Fibroblast of gingiva (primary cell): ENCODE results near the gene TET3.

Source experiments
- DNase-seq: peaks from one replicate; pipeline ENCODE4 v3.0.0-alpha.2; 2011; ENCODE audit warnings: low read depth

TET3 gene

DNA sequence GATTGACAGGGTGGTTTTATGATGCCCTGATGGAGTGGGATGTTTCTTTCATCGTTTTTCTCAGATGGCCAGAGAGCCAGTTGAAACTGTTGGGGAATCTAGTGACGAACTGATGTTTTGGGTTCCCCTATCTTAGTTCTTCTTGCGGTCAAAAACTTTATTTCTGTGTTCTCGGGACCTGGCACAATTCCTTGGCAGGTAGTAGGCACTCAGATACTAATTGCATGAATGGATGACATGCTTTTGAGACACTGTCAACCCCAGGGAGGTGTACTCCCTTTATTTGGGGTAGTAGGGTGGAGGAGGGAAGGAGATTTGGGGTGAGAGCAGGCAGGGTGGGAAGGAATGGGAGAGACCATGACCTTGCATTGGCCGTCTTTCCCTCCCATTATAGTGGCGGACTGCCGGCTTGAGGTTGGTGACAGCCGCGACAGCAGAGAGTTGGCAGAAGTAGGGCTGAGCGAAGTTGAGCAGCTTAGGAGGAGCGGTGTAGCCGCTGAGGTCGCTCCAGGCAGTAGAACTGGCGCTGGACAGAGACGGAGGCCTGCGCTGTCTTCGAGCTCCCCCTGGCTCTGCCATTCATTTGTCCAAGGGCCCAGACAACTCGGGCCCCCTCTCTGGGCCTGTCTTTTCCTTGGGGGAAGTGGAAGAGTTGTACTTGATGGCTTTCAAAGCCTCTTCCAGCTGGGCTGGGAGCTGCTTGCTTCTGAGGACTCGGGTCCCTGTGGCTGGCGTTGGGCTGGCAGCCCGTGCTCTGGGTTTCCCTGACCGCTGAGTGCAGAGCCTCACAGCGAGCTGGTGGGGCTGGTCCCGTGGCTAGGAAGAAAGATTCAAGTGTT, 2.6 kb downstream of the TET3 start:
- peak; percentile 46 for DNase-seq

DNA sequence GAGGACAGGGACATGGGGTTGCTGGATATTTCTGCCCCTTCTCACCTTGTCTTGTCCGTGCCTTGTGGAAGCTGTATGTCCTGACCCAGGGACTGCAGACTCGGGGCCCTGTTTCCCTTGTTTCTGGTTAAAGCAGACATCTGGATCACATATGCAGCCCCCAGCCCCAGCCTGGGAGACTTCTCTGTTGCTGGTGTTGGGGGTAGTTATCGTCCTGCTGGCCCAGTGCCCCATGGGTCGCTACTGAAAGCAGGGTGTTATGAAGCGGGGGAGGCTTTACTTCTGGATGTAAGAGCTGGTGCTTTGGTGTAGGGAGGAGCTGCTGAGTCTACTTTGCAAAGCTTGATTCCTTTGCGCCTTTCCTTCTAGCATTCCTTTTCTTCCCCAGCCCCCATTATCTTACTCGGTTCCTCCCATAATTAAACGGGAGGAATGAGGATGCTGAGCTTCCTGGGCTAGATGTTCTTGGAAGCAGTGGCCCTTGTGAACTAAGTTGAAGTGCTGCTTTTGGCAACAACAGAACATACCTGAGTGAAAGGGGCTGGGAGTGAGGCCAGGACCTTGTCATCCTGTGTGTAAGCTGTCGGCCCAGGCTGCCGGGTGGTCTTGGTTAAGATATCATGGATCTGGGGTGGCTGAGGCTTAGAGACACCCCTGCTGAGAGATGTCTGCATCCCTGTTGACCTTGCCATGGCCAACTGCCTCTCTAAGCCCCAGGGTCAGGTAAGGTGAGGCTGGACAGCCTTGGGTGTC, 3.4 kb downstream of the TET3 start:
- no peak for DNase-seq

DNA sequence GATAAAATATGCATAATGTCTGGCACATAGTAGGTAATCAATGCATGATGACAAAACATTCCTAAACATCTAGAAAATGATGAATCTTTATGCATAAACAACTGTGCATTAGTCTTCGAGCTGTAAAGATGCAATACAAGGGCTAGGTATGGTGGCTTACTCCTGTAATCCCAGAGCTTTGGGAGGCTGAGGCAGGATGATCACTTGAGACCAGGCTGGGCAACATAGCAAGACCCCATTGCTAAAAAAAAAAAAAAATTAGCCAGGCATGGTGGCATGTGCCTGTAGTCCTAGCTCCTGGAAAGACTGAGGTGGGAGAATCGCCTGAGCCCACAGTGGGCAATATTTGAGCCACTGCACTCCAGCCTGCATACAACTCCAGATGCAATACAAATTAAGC, 5.3 kb downstream of the TET3 start:
- no peak for DNase-seq

DNA sequence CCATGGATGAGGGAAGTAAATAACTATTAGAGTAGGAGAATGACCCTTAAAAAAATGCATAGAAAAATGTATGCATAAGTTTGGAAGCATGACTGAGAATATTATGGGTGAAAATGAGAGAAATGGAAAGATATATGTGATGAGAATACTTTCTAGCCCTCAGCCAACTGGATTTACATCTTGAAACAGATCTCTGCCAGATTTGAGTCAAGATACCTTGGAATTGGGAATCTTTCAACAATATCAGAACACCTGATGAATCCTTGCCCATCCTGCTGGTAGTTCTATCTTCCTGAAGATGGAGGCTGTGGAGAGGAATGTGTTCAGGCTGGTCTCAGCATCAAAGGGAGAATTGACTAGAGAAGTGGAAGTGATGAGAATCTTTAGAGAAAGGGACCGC, 5.8 kb downstream of the TET3 start:
- DNase-seq, result no peak

DNA sequence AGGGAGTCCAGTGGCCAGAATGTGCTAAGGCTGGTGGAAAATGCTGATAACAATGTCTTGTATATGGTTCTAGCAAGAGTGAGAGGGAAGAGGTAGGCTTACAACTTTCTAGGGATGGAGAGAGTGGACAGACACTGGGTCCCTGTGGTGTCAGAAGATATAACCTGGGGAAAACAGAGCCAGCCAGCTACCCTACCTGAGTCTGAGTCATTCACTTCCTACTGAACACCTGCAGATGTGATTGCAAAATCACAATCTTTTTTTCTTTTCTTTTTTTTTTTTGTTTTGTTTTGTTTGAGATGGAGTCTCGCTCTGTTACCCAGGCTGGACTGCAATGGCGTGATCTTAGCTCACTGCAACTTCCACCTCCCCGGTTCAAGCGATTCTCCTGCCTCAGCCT, 7.3 kb downstream of the TET3 start:
- DNase-seq, result no peak

DNA sequence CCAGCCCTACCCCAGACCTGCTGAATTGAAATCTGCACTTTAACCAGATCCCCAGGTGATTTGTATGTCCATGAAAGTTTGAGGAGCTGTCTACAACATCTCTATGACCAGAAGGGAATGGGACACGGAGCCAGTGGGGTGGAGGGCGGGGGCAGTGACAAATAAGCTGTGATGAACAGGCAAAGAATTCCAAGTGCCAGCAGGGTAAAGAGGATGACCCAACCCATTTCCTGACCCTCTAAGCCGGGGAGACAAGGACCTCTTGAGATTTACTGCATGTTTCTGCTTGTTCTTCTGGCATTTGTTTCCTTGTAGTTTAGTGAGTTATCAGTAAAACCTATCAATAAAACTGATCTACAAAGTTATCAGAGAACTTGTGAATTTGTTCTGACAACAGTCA, 8.7 kb downstream of the TET3 start:
- no peak for DNase-seq

DNA sequence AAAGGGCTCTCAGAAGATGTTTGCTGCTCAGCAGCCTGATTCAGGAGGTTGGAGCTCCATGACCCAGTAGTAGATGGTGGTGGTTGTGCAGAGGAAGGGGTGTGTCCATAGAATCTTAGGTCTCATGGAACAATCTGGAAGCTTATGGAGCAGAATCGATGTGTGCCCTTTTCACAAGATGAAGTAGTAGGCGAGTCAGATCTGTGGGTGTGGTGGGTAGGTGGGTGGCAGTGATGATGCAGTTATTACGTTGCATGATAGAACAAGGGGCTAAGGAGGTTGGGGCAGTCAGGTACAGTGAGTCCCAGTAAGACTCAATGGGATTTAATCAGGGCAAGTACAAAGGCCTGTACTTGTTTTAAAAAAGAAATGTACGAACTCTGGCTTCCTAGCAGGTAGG, 9.1 kb downstream of the TET3 start:
- DNase-seq, result no peak

DNA sequence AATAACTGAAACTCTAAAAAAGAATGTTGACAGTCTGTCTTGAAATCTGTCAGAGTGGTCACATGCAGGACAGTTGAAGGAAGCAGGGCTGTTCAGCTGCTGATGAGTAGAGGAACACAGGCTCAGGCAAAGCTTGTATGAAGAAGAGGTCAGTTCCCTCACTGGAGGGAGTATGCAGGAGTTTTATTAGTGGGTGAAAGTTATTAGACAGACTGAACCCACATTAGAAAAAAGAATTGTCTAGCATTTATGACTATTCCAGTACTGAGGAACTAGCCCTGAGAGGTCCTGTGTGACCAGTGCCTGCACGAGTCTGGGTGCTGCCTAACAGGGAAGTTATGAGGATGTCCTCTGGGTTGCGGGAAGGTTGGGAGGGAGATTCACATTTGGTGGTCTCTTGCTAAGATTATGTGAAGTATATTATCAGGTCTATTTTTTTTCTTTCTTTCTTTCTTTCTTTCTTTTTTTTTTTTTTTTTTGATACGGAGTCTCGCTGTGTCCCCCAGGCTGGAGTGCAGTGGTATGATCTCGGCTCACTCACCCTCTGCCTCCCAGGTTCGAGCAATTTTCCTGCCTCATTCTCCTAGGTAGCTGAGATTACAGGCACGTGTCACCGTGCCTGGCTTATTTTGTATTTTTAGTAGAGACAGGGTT, 9.6 kb downstream of the TET3 start:
- no peak for DNase-seq

DNA sequence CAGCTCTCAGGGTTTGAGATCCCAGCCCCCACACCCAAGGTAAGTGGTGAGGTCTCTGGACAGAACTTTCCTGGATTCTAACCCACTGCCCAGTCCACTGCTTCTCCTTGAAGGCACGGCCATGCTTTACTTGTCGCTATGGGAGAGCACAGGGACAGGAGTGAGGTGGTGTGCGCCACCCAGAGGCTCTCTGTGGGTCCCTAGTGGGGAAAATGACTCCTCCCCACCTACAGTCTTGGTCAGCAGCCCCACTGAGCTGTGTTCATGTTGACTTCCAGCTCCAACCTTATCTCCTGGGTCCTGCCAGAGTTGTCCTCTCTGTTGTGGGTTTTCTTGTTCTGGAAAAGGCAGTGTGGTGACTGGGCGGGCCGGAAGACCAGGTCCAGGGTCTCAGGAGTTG, 11.1 kb downstream of the TET3 start:
- DNase-seq, result no peak

DNA sequence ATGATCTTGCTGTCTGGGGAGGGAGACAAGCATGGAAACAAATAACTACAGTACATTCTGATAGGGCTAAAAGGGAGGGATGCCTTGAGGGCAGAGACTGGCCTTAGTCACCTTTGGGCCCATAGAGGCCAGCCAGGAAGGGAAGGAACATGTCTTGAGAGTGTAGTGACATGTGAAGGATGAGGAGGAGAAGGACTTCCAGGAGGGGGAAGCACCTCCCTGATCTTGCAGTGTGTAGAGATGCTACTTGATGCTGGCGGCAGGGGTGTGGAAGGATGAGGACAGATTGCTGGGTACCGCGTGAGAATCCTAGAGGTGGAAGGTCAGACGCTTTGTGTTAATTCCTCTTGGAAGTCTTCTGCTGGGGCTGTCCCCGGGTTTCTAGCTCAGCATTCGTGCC, 13.1 kb downstream of the TET3 start:
- no peak for DNase-seq

DNA sequence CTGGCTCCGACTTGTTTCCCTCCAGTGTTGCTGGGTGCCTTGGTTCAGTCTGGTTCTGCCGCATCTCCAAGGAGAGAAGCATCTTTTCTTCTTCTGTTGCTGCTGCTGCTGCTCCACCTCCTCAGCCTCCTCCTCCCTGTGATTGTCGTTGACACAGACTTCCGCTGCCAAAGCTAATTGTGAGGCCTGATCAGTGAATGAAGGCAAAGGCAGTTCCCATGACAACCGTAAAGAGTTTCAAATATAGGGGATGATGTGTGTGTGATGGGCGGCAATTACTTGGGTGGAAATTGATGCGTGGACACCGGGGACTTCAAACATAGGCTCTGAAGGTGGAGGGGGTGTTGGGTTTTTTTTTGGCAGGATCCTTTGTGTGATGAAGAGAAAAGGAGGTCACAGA, 13.7 kb downstream of the TET3 start:
- DNase-seq, result no peak

DNA sequence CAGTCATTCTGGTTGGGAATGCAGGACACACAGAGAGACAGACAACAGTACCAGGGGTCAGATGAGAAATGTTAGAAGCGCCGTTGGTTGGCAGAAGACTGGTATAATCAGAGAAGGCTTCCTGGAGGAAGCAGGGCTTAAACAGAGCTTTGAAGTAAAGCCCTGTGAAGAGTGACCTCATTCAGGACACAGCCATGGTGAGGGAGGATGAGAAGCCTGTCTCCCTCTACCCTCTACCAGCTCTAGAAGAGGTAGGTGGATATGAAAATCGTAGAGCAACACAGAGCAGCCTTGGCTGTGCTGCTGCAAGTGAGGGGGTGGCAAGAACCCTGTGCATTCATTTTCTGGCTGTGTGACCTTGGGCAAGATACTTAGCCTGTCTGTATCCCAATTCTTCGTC, 14.2 kb downstream of the TET3 start:
- DNase-seq, result no peak

DNA sequence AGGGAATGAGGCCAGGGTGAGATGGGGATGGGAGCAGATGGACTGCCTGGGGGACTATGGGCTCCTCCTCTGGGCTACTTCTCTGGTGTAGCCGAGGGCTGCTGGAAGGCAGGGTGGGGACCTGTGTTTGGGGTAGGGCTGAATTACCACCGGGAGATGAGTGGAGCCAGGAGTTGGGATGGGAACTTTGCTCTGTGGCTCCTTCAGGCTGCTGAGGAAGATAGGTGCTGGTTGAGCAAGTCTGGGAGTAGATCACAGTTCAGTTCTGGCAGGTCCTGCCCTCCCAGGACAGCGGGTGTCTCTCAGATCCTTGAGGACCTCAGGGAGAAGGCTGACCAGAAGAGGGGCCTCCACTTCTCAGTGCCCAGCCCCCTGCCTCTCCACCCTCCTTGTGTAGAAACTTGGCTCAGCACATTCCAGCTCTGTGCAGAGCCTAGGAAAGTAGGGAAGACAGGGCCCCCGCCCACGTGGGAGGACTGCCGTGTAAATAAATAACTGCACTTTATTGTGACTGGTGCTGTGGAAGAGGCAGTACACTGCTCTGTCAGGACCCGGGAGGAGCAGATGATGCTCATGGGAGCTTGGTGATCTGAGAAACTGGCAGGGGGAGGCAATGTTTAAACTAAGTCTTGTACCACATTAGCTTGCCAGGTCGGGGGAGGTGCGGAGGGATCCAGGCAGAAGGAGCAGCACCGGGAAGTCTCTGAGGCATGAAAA, 15.3 kb downstream of the TET3 start:
- no peak for DNase-seq

DNA sequence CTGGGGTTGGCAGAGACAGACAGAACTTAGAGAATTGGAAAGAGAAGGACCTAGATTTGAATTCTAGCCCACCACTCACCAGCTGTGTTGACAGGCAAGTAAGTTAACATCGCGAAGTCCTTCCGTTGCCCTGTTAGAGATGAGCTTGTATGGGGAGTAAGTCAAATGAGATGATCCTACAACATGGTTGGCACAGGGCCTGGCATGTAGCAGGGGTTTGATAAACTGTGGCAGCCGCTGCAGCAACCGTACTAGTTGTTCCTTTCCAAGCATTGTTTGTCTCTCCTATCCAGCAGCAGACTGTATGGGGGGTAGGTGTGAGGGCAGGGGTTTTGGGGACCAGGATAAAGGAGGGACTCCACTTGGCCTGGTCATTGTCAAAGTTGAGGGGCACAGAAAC, 16.0 kb downstream of the TET3 start:
- no peak for DNase-seq

DNA sequence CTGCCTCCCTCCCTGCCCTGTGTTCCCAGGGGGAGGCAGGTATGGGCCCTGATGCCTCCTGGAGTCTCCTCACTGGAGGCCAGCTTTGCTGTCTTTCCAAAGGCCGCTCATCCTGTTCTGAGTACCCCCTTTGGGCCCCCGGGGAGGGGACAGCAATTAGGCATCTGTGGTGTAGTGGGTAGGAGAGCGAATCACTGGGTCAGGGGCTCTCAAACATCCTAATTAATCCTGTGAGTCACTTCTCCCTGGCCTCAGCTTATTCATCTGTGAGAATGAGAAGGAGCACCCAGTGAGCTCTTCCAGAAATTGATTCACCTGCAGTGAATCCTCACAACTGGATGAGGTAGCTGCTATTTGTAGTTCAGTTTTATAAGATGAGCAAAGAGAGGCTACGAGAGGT, 16.4 kb downstream of the TET3 start:
- DNase-seq, result no peak

DNA sequence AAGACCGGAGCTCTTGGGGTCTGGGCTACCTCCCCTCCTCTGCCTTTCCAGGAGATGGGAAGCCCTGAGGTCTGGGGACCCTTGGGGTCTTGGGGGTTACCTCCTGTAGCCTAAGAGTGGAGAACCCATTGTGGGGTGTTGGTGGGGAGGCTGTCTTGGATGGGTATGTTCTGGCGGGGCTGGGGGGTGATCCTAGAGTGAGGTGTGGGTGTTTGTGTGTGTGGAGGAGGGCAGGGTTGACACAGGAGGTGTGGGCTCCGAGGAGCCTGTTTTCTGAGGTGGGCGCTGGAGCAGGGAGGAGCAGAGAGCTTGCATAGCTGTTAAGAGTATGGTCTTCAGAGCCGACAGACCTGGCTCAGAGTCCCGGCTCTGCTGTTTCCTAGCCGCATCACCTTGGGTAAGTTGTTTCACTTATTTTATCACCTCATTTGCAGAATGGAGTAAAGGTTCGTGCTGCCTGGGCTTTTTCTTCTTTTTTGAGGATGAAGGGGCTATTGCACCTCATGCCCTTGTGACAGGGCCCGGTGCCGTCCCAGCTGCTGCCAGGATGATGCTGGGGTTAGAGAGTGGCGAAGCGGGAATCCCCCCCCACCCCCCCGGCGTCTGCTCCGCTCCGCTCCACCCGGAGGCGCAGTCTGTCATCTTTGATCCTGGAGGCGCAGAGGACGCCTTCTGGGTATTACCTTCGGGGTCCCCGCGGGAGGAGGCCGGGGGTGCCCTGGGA, 17.2 kb downstream of the TET3 start:
- DNase-seq, result no peak

DNA sequence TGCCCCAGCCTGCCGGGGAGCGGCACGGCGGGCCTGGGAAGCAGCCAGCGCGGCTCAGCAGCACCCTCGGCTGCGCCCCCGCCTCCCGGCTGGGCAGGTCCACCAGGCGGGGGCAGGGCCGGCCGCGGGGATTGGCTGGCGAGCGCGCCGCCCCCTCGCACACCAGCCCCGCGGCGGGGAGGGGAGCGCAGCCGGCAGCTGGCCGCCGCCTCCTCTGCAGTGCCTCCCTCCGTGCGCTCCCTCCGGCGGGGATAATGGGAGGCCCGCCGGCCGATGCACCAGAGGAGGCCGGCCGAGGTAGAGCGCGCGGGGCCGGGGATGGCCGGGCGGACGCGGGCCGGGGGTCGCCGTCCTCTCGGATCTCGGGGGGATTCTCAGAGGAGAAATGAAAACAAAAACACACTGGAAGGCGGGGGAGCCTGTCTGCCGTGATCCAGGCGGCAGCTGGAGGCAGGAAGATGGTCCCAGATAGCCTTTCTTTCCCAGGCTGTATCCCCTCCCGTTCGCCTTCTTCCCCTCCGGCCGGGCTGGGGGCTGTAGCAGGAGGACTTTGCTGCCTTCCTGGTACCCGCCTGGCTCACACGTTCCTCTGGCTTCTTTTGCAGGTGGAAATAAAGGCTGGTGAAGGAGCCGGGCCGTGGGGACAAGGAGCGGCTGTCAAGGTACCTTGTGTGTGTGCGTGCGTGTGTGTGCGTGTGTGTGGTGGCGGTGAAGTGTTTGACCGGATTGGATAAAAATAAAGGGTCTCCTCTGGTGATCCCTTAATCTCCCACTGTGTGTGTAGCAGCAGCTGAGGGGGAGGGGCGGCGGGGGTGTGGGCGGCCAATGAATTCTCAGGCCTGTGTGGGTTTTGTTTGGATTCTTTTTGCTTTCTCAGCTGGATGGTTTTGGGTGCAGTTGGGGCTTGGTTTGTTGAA, 18.1 kb downstream of the TET3 start:
- DNase-seq, result peak; percentile 81

DNA sequence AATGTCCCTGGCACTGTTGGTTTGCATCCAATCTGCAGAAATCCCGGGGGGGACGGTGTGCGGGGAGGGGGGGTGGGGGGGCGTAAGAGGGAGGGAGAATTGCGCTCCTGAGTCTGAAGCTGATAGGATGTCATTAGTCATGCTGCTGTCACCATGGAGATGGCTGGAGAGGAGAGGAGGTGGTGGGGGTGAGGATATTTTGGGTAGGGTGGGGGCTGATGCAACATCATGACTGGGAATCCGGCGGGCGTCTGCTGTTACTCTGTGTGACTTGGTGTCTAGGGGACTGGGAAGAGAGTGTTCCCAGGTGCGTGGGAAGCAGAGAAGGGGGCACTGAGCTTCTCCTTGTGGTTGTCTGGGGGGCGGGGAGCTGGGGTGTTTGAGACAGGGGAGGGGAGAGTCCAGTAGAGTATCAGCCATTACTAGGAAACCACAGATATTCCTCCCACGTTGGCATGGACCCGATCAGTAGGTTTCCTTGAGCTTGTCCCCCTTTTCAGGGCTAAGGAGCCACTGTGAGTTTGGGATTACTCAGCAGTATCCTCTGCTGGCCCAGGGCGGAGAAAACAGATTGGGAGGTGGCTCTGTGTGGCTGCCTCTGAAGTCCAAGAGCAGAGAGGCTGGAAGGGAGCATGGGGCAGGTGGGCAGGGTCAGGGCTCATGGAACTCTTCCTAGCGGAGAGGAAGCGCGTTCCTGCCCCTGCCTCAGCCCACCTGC, 18.9 kb downstream of the TET3 start:
- peak; percentile 68 for DNase-seq

DNA sequence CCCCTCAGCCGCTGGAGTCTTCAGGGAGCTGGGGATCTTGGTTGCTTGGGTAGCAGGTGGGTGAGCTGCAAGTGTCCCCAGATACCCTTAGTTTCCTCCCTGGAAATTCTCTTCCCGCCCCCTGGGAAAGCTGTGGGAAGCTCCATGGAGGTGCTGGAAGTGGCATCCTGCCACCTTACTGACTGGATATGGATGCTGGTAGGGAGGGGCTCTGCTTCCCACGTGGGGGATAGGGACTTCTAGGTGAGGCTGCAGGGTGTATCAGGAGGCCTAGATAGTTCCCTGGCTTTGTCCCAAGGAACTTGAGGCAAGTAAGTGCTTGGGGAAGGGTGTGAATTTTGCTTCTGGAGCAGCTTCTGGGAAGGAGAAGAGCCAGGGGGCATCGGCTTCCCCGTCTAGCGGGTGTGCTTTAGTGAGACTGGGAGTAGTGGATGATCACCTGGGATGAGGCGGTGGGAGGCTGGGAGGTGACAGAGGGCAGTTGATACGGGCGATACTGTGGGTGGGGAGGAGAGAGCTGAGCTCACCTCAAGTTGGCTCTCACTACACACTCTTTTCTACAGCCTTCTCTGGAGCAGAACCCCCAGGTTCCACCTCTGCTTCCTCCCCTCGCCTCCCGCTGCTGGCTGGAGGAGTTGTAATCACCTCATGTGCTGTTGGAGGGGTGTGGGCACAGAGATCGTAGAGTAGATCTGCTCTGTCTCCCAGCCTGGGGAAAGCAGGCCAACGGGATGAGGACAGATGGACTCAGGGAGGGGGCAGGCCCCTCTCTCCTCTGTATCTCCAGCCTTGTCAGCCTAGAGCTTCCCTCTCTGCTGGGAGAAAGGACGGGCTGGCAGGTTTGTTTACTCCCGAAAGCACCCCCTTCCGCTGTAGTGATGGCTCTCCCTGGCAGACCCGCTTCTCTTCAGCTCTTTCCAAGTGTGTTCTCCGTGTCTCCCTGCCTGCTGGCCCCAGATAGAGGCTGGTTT, 19.8 kb downstream of the TET3 start:
- no peak for DNase-seq
